NCI-H226 (cell line): Measurements from ENCODE around the gene DCP1A.

ENCODE experiments used
- DNase-seq: peaks from one replicate; pipeline ENCODE4 v3.0.0-alpha.2; 2015

Gene DCP1A

GRCh38 chr3:53242642-53243041 lies 104.7 kb downstream of the DCP1A start:
- no peak for DNase-seq

GRCh38 chr3:53242155-53242554 lies 105.2 kb downstream of the DCP1A start:
- no peak for DNase-seq

GRCh38 chr3:53240989-53241972 lies 106.1 kb downstream of the DCP1A start:
- DNase-seq: no peak

- no peak for DNase-seq
These were observed 107.5 kb downstream of the DCP1A start for GRCh38 chr3:53239800-53240199.

- no peak for DNase-seq
These were observed 108.5 kb downstream of the DCP1A start for GRCh38 chr3:53238886-53239285.

- peak; percentile 71 for DNase-seq
These were observed 109.1 kb downstream of the DCP1A start for GRCh38 chr3:53238051-53238850.

- DNase-seq: peak; percentile 68
These were observed 111.1 kb downstream of the DCP1A start for GRCh38 chr3:53236112-53236841.

GRCh38 chr3:53235545-53235944 lies 111.8 kb downstream of the DCP1A start:
- no peak for DNase-seq

GRCh38 chr3:53234841-53235232 lies 112.5 kb downstream of the DCP1A start:
- no peak for DNase-seq

GRCh38 chr3:53234130-53234840 lies 113.1 kb downstream of the DCP1A start:
- DNase-seq: no peak
